HFF-Myc (cell line): ENCODE results near the gene SCRG1.

Experiments
- DNase-seq: peaks from one replicate; pipeline ENCODE4 v3.0.0-alpha.2; 2011; ENCODE audit warnings: low read depth; ENCODE audit errors: extremely low read depth
- H3K4me3 ChIP-seq: replicated peaks from 2 replicates; pipeline ENCODE4 v1.5.1; 2011; ENCODE audit warnings: low read depth, mild to moderate bottlenecking, control low read depth, low read length
- TF ChIP-seq, protein P1 (sequence below): IDR thresholded peaks from 2 replicates; pipeline ENCODE4 v1.5.1; 2012; ENCODE audit warnings: mild to moderate bottlenecking, low read depth, low read length, control low read depth; ENCODE audit errors: missing control alignments

SCRG1 gene

DNA sequence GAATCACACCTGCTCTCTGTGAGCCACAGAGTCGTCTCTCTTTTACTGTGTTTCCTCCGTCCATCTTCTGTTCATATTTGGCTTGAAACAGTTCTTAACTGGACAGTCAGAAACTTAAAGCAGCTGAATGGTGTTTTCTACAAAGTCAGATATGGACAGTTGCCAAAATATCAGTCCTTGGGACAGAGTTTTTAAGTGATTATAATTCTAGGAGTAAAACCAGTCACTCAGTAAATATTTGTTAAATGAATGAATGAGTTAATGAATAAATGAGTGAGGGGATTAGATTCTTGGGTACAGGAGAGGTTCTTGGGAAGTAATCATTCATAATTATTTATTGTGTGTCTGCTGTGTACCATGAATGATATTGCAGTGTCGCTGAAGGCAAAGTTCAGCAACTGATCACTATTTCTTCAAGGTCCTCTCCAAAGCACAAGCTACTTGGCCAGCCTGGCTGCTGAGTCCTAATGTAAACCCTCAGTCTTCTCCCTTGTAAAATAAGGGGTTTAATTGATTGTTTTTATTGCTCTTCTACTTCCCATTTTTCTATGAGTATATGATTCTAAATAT lies 5.5 kb upstream of the SCRG1 start:
- no peak for DNase-seq
- H3K4me3 ChIP-seq: no peak overlapping the region
- TF ChIP-seq, protein P1, sequence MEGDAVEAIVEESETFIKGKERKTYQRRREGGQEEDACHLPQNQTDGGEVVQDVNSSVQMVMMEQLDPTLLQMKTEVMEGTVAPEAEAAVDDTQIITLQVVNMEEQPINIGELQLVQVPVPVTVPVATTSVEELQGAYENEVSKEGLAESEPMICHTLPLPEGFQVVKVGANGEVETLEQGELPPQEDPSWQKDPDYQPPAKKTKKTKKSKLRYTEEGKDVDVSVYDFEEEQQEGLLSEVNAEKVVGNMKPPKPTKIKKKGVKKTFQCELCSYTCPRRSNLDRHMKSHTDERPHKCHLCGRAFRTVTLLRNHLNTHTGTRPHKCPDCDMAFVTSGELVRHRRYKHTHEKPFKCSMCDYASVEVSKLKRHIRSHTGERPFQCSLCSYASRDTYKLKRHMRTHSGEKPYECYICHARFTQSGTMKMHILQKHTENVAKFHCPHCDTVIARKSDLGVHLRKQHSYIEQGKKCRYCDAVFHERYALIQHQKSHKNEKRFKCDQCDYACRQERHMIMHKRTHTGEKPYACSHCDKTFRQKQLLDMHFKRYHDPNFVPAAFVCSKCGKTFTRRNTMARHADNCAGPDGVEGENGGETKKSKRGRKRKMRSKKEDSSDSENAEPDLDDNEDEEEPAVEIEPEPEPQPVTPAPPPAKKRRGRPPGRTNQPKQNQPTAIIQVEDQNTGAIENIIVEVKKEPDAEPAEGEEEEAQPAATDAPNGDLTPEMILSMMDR: no peak

DNA sequence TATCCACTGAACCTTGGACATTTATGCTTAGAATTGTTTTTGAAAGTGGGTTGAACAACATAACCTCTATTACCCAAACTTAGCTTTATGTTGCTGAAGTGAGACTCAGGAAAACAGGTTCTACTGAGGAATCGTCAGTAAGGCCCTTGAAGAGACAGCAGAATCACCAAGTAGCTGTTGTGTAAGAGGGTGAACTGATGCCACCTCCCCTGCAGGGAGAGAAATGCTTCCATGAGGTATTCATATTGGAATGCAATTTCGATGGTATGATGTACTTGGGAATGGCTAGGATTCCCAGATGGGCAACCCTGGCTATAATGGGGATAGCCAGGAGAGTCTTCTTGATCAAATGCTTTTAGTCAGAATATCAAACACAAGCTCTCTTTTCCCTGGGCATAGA lies 4.1 kb upstream of the SCRG1 start:
- TF ChIP-seq, protein P1: no peak
- no peak for DNase-seq
- H3K4me3 ChIP-seq: no peak overlapping the region

DNA sequence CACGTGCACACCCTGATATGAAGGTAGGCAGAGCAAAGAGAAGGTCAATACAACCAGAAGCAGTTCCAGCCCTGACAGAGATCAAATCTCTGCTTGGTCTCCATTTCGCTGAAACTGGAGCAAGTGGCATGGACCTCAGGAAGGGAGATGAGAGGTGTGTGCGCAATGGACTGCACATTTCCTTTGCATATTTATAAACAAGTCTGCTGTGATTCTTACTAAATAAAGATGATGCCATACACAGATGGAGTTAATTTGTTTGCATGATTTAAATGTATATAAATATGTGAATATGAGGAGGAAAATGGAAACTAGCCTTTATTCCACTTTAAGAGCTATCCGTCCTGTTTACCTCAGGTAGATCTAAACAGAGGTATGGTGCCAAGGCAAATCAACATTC lies 2.1 kb upstream of the SCRG1 start:
- TF ChIP-seq, protein P1: no peak
- no peak overlapping the region for H3K4me3 ChIP-seq
- no peak for DNase-seq

DNA sequence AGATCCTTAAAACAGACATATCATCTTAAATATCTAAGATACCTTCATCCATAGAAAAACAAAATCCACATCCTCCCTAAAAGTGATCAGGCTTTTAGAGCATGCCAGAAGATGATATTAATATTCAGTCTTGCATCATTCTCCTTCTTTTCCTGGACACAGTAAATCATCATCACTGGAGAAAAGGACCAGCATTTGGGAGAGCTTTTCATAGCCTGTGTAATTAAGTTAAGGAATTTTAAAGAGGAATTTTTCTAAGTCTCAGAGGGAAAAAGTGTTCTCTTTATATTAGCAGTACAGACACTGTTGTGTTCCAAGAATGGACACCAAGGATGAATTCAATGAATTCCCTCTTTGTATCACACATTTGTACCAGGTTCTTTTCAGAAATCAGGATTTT lies 696 bp downstream of the SCRG1 start:
- TF ChIP-seq, protein P1: no peak
- H3K4me3 ChIP-seq: no peak overlapping the region
- no peak for DNase-seq

DNA sequence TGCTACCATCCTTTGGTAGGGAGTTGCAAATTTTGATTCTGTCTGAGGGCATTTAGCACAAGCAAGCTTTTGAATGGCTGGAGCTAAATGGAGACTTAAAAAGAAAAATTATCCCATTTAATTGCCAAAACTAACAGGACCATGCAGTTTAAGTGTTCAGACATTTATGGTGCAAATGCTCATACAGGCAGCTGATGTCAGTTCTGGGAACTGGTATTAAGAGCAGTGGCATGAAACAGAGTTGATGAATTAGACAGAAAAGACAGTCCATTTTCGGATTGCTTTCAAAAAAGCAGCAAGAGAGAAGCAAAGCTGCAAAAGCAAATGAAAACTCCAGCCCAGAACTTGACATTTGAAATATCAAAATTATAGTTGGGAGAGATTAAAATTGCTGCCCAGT lies 1.3 kb downstream of the SCRG1 start:
- TF ChIP-seq, protein P1: no peak
- H3K4me3 ChIP-seq: no peak overlapping the region
- DNase-seq: no peak

DNA sequence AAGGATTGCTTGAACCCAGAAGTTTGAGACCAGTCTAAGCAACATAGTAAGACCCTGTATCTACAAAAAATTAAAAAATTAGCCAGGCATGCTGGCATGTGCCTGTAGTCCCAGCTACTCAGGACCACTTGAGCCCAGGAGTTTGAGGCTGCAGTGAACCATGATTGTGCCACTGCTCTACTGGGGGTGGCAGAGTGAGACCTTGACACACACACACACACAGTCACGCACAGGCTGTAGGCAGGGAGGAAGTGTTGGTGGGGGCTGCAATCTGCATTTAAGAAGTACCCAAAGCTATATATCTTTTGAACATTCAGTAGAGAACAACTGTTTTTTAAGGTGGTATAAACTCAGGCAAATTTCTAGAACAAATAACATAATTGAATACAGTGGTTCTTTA lies 7.2 kb downstream of the SCRG1 start:
- DNase-seq: no peak
- TF ChIP-seq, protein P1: no peak
- H3K4me3 ChIP-seq: no peak overlapping the region

DNA sequence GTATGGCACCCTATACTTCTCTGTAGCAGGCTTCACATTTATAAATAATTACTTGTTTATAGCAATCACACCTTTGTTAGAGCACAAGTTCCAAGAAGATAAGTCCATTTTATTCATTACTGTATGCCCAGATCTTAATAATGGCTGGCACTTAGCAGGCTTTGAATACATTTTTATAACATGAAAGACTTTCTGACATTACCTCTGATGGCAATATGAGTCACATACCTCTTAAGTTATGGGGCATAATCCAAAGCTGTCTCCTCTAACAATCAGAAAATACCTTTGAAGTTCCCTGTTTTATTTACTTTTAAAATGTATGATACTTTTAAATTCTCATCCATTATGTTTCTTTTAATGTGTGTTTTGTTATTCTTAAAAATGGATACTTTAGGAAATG lies 12.2 kb downstream of the SCRG1 start:
- TF ChIP-seq, protein P1: no peak

More for the DNA sequence above, 12.2 kb downstream of the SCRG1 start:
- DNase-seq: no peak
- no peak overlapping the region for H3K4me3 ChIP-seq
